Adrenal gland (tissue), 5 donors: ENCODE results near the gene CYBA.

Experiments
- CTCF ChIP-seq, 6 experiments: fragments of 450-650 bp in 4 of 6; fragments of 200-600 bp in 2 of 6; sonication (generic) in 1 of 6; IDR thresholded peaks; 1 replicate in 5 of 6; 2 replicates in 1 of 6; pipeline versions ENCODE4 v1.5.1 to v1.8.0; 2016 to 2021; ENCODE audit warnings: antibody characterized with exemption in 6 of 6, mild to moderate bottlenecking in 2 of 6, moderate library complexity in 1 of 6
- POLR2A ChIP-seq, 2 donors: fragments of 450-650 bp; IDR thresholded peaks; one replicate each; pipeline ENCODE4 v1.6.1; 2017; ENCODE audit warnings: antibody characterized with exemption in 2 of 2, mild to moderate bottlenecking in 2 of 2, moderate library complexity in 1 of 2
- donor health status: DM: no; HTN: no; CAD: no.

- TF ChIP-seq CTCF (IDR thresholded peaks at IDR 0.05), result no peak
- TF ChIP-seq POLR2A (IDR thresholded peaks at IDR 0.05), result no peak
These were observed 35.2 kb upstream of the CYBA start for GRCh38 chr16:88686062-88686438.
